Upper lobe of right lung (tissue), 1 donor: ENCODE measurements around the gene USP10. TPM values are rescaled to one million over a fixed set of nuclear protein-coding genes. Genes with fewer than 3 reads are reported as not detected.

Source experiments
- ATAC-seq: fragments of 200-7000 bp; cut with Tn5 transposase; one replicate; pipeline ENCODE4 v1.9.1; 2020; ENCODE audit warnings: mild to moderate bottlenecking, moderate library complexity
- DNase-seq: peaks from one replicate; pipeline ENCODE4 v3.0.0-alpha.2; 2020
- H3K27ac ChIP-seq: fragments of 200-600 bp; one replicate; pipeline ENCODE4 v1.8.0; 2022
- H3K27me3 ChIP-seq: fragments of 200-600 bp; one replicate; pipeline ENCODE4 v1.8.0; 2022; ENCODE audit warnings: mild to moderate bottlenecking
- H3K36me3 ChIP-seq: fragments of 200-600 bp; one replicate; pipeline ENCODE4 v1.8.0; 2022
- H3K4me1 ChIP-seq: fragments of 200-600 bp; one replicate; pipeline ENCODE4 v1.8.0; 2022
- H3K4me3 ChIP-seq: fragments of 200-600 bp; one replicate; pipeline ENCODE4 v1.8.0; 2022; ENCODE audit warnings: mild to moderate bottlenecking
- H3K9me3 ChIP-seq: fragments of 200-600 bp; one replicate; pipeline ENCODE4 v1.8.0; 2022
- intact Hi-C: fragments of 100-400 bp; cut with DNase I; formaldehyde crosslinking; loops from one replicate; pipeline ENCODE4 v1.11.0; 2022
- total RNA-seq: library from RNA; stranded (reverse); fragmentation: NEBNext Ultra II Directional; extraction: Animal tissue kit (Norgen Biotek cat#: 25700); gene quantifications from one replicate; pipeline ENCODE4 v1.2.1, GENCODE V29; 2021
- TF ChIP-seq, protein P1 (sequence below): fragments of 200-600 bp; IDR thresholded peaks from one replicate; pipeline ENCODE4 v1.8.0; 2022; ENCODE audit warnings: antibody characterized with exemption
- donor health status: DM: no; HTN: yes; CAD: no; lungs with severe emphysema.

Gene USP10
- total RNA-seq, 1 donor from 2014 or later: 59.6 TPM

GRCh38 chr16:84712801-84713775, 13.3 kb downstream of the USP10 start:
- no peaks in the 10 kb centered on the region for H3K27me3 ChIP-seq
- TF ChIP-seq, protein P1, sequence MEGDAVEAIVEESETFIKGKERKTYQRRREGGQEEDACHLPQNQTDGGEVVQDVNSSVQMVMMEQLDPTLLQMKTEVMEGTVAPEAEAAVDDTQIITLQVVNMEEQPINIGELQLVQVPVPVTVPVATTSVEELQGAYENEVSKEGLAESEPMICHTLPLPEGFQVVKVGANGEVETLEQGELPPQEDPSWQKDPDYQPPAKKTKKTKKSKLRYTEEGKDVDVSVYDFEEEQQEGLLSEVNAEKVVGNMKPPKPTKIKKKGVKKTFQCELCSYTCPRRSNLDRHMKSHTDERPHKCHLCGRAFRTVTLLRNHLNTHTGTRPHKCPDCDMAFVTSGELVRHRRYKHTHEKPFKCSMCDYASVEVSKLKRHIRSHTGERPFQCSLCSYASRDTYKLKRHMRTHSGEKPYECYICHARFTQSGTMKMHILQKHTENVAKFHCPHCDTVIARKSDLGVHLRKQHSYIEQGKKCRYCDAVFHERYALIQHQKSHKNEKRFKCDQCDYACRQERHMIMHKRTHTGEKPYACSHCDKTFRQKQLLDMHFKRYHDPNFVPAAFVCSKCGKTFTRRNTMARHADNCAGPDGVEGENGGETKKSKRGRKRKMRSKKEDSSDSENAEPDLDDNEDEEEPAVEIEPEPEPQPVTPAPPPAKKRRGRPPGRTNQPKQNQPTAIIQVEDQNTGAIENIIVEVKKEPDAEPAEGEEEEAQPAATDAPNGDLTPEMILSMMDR: no peak
- no peak for ATAC-seq
- H3K4me1 ChIP-seq: no peaks in the 10 kb centered on the region
- no peaks in the 10 kb centered on the region for H3K36me3 ChIP-seq
- DNase-seq: no peak
- intact Hi-C loops: no loop called here
- H3K4me3 ChIP-seq: no peak overlapping the region
- no peak overlapping the region for H3K27ac ChIP-seq
- H3K9me3 ChIP-seq: no peaks in the 10 kb centered on the region

- ATAC-seq: peak; percentile 75
Measured at GRCh38 chr16:84714028-84714427, 14.2 kb downstream of the USP10 start.

GRCh38 chr16:84715424-84715823, 15.6 kb downstream of the USP10 start:
- Histone ChIP-seq H3K4me1 (peaks cover 10% of the 10 kb centered on the region), H3K9me3 (no peaks in the 10 kb centered on the region), H3K27ac (no peak overlapping the region), H3K27me3 (no peaks in the 10 kb centered on the region), H3K4me3 (no peak overlapping the region), H3K36me3 (no peaks in the 10 kb centered on the region)
- TF ChIP-seq, protein P1: no peak
- ATAC-seq: no peak
- intact Hi-C loops: no loop called here
- no peak for DNase-seq

More at GRCh38 chr16:84714028-84714427, 14.2 kb downstream of the USP10 start:
- intact Hi-C loops: no loop called here
- H3K9me3 ChIP-seq: no peaks in the 10 kb centered on the region
- TF ChIP-seq, protein P1: no peak
- H3K4me1 ChIP-seq: no peaks in the 10 kb centered on the region
- no peak for DNase-seq
- no peak overlapping the region for H3K4me3 ChIP-seq
- no peaks in the 10 kb centered on the region for H3K36me3 ChIP-seq
- H3K27me3 ChIP-seq: no peaks in the 10 kb centered on the region
- no peak overlapping the region for H3K27ac ChIP-seq

GRCh38 chr16:84715854-84716253, 16.1 kb downstream of the USP10 start:
- peaks cover 11% of the 10 kb centered on the region for H3K4me1 ChIP-seq
- no peaks in the 10 kb centered on the region for H3K9me3 ChIP-seq
- intact Hi-C loops: no loop called here
- ATAC-seq: no peak
- no peak for DNase-seq
- no peaks in the 10 kb centered on the region for H3K27me3 ChIP-seq
- no peak overlapping the region for H3K4me3 ChIP-seq
- no peaks in the 10 kb centered on the region for H3K36me3 ChIP-seq
- TF ChIP-seq, protein P1: no peak
- H3K27ac ChIP-seq: no peak overlapping the region

DNA sequence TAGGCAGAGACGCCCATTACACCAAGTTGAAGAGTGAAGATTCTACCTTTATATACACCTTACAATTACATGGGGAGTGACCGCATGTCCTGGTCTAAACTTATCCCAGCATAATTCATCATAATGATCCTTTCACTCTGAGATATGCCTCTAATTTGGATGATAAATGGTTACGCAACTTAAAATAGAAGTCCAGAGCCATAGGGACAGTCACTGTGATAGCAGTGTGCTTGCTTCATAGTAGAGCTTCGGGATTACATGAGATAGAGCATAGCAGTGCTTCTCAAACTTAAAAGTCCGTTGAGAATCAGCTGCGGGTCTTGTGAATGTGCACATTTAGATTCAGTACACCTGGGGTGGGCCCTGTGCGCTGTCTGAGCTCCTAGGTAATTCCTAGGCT, 16.9 kb downstream of the USP10 start:
- H3K27me3 ChIP-seq: no peaks in the 10 kb centered on the region
- intact Hi-C loops: no loop called here
- ATAC-seq: no peak
- H3K27ac ChIP-seq: no peak overlapping the region
- no peaks in the 10 kb centered on the region for H3K36me3 ChIP-seq
- DNase-seq: no peak
- TF ChIP-seq, protein P1: no peak
- no peak overlapping the region for H3K4me3 ChIP-seq
- H3K4me1 ChIP-seq: peaks cover 11% of the 10 kb centered on the region
- no peaks in the 10 kb centered on the region for H3K9me3 ChIP-seq
